Suppressor macrophage treated with lipopolysaccharide for 1 hour (primary cell): ENCODE measurements around the gene ODF2.
"Not testable (repeated sequence)": the region's sequence is repeated elsewhere in the genome, so short reads cannot be mapped to it uniquely, and the experiment has no call there.

Experiments
- DNase-seq, 3 donors: peaks; one replicate each; pipeline ENCODE4 v3.0.0-alpha.2; 2020 to 2022

Gene ODF2

DNA sequence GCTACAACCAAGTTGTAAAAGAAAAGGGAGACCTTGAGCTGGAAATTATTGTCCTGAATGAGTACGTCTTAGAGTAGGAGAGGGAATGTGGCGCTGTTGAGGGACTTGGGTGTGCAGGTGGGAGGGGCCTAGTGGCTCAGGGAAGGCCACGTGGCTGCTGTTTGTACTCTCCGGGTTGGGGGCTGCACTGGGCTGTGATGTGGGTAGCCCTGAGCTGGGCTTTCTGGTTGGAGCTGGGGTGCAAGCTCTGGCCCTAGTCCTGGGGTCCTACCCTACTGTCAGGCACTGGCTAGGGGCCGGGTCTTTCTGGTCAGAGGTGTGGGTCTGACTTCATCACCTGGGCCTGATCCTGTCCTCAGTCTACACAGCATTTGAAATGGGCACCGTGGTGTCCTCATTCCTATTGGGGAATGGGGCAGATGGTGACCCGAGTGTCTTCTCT, 29.6 kb downstream of the ODF2 start:
- DNase-seq, result no peak

DNA sequence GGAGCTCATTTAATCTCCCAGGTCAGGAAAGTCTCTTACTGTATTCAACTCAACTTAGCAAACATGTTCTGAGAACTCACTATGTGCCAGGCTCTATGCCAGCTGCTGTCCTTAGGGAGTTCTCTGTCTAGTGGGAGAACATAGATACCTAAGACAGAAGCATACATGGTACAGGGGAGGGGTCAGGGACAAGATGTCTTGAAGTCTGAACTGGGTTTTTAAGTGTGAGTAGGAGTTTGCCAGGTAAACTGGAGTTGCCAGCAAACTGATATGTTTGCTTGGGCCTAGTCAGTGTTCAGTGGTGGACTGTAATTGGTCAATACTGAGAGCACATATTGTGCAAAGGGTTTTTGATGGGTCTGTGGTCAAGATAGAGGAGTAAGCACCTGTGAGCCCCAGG, 30.4 kb downstream of the ODF2 start:
- no peak for DNase-seq

DNA sequence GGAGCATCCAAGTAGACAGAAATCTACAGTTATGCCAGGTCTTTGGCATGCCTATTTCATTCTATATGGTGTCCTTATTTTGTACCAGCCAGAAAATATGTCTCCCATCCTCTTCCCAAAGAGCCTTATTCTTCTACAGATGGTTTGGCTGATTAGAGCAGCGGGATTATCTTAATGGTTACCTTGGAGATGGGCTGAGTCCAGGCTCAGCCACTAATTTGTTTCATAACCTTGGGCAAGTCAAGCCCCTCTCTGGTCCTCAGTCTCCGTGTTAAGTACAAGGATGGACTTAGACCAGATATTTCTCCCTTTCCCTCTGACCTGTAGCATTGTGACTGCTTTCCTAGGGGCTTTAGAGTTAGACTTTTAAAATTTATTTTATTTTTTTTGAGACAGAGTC, 37.6 kb downstream of the ODF2 start:
- DNase-seq, result no peak

DNA sequence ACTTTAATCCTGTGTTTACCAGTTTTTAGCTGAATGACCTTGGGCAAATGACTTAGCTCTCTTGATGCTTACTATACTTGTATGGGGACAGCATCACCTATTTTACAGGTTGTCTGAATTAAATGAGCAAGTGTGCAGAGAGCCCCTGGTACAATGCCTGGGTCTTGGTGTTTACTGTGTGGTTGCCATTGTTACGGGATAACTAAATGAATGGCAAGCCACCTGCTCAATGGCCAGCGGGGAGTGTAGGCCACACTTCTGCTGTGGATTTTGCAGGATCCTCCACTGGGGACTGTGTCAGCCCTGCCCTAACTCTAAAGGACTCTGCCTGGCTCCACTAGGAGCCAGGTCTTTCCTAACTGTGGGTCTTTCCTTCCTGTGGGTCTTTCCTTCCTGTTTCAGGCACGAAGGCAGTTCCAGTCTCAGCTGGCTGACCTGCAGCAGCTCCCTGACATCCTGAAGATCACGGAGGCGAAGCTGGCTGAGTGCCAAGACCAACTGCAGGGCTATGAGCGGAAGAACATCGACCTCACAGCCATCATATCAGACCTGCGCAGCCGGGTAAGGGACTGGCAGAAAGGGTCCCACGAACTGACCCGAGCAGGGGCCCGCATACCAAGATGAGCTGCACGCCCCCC, 38.4 kb downstream of the ODF2 start:
- DNase-seq, result peak; percentile 27 to 62 (median 42)

DNA sequence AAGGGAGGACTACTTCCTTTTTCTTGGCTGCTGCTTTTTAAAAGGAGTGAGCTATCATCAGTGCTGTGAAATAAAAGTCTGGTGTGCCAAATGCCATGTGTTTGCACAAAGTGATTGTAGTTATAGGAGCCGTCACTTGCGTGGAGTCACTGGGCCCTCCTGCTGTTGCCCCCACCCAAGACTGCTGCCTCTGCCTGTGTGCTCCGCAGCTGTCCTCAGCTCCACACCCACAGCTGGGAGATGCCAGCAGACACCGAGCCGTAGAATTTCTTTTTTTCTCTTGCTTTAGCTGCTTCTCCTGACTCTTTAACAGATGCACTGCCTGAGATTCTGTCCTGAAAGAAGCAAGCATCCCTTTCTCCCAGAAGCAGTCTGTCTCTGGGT, 38.9 kb downstream of the ODF2 start:
- no peak for DNase-seq

DNA sequence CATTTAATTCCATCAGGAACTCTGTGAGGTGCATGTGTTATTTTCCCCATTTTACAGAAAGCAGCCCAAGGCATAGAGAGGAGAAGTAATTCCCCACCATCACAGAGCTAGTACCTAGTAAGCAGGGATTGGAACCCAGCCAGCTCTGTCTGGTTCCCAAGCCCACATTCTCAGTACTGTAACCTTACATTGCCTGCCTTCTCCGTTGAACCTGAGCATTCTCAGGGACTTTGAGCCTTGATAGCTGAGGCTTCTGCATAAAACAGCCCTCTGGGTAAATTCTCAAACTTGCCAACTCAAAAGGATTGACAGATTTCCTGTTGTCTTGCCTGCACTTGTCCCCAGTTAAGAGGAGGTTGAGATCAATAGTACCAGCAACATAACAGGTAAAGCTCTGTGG, 39.5 kb downstream of the ODF2 start:
- no peak for DNase-seq

DNA sequence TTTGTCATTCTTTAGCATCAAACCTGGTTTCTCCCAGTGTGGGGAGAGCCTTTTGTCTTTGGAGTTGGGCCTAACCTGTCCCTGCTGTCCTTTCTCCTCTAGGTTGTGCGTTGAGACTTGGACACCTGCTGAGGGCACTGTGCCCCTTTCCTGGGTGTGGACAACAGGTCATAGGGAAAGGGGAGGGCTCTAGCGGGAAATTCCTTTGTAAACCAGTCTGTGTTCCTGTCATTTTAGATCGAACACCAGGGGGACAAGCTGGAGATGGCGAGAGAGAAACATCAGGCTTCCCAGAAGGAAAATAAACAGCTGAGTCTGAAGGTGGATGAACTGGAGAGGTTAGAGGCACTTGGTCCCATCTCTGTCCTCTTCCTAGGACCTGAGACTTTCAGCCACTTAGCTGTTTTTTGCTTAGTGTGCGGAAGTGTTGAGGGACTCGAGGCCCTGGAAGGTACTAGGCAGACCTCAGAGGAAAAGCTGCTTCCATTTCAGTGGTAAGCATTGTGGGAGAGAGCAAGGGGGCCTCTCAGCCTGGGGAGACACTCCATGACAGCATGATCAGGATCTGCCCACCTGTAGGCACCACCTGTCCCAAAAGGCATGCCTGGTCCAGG, 40.1 kb downstream of the ODF2 start:
- DNase-seq, result no peak

DNA sequence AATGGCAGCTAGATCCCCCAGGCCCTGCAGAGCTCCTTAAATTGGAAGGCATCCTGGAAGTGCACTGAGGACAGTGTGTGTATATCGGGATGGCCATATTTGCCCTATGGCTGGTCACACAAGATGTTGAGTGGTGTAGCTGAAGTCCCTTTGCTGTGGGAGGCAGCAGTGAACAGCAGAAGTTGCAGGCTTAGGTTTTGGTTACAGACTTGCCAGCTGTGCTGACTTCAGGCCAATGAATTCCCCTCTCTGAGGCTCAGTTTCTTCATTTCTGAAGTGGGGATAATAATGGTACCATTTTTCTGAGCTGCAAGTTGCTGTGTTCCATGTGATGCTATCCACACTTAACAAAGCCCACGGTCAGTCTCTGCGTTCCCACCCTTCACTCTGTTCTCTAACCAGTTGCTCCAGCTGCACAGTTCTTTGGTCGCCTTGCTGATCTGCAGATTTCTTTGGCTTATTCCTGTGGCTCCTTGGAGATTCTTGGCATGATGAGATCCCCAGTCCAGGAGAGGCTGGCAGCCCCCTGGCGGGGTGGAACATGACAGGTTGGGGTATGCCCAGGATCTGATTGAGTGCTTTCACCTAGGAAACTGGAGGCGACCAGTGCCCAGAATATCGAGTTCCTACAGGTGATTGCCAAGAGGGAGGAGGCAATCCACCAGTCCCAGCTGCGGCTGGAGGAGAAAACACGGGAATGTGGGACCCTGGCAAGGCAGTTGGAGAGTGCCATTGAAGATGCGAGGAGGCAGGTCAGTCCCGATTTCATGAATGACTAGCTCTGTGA, 42.2 kb downstream of the ODF2 start:
- no peak for DNase-seq

DNA sequence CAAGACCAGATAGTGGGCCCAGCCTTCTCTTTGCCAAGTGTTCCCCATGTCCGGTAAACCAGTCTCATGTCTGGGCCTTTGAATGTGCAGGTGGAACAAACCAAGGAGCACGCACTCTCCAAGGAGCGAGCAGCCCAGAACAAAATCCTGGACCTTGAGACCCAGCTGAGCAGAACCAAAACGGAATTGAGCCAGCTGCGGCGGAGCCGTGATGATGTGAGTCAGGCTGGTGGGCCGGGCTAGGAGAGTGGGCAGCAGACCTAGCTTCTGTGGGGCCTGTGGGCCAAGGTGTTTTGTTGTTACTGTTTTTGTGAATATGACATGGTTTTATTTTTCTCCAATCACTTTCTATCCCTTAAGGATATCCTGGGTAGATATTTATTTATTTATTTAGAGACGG, 43.1 kb downstream of the ODF2 start:
- DNase-seq, result no peak

DNA sequence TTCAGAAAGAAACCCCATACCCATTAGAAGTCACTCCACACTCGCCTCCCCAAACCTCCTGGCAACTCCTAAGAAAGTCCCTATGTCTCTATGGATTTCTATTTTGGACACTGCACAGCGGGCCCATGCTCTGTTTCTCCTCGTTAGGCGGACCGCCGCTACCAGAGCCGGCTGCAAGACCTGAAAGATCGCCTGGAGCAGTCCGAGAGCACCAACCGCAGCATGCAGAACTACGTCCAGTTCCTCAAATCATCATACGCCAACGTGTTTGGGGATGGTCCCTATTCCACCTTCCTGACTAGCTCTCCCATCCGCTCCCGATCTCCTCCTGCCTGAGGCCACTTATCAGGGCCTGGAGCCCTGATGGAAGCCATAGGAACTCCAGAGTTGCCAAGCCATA, 44.1 kb downstream of the ODF2 start:
- DNase-seq, result no peak

DNA sequence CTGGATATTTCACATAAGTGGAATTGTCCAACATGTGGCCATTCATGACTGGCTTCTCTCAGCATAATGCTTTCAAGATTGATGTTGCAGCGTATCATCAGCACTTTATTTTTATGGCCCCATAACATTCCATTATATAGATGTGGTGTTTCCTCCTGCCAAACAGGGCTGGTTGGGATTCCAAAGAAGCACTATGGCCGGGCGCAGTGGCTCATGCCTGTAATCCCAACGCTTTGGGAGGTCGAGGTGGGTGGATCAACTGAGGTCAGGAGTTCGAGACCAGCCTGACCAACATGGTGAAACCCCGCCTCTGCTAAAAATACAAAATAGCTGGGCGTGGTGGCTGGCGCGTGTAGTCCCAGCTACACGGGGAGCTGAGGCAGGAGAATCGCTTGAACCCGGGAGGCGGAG, 47.6 kb downstream of the ODF2 start:
- not testable (repeated sequence) for DNase-seq

DNA sequence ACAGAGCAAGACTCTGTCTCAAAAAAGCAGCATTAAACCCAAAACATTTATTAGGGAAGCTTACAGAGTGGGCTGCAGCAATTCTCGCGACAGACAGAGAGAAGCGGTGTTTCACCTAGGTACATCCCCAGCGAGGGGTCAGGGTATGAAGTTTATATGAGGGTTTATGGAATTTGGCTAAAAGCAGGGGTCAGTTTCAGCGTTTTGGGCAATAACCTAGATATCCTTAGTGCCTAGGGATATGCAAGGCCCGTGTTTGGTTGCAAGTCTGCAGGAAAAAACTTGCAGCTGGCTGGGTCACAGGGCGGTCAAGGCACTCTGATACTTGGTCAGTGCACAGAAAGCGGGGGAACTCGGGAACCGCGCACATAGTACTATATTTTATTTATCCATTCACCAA, 48.1 kb downstream of the ODF2 start:
- peak in 2 of 3 donors; percentile 2 to 5 for DNase-seq

DNA sequence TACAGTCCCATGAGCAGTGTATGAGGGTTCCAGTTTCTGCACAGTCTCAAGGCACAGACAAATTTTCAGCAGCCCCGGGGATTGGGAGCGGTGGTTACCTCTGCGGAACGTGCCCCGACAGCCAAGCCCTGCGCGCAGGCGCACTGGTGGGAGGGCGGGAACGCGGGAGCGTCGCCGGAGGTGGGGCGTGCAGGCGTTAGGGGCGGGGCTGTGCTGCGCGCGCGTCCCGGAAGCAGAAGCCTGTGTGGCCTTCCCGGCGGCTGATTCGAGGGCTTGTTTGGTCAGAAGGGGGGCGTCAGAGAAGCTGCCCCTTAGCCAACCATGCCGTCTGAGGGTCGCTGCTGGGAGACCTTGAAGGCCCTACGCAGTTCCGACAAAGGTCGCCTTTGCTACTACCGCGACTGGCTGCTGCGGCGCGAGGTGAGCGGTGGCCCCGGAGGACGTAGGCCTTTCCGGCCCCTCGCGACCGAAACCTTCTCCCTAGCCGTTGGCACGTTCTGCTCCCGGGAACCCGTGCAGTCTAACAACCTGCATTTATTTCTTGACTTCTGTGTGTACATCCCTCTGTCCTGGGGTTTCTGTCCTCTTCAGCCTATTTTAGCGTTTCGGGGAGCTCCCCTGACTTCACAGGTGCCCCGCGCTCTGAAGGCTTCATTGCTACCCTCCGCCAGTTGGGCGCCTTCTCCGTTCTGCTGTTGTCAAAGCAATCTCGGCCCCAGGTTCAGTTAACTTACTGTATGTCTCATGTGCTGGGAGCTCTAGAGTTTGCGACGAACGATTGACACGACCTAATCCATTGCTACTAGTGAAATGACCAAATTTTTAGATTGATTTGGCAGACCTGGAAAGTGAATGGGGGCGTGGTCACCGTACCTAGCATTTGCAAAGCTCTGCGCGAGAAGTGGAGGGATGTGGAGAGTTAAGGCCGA, 48.9 kb downstream of the ODF2 start, which contains the start of gene GLE1:
TSS of gene GLE1 (plus strand) at position 235 of the 929 bp plus-strand sequence. CDS start at position 322, 87 bp downstream.
- peak; percentile 96 to 99 (median 98) for DNase-seq

DNA sequence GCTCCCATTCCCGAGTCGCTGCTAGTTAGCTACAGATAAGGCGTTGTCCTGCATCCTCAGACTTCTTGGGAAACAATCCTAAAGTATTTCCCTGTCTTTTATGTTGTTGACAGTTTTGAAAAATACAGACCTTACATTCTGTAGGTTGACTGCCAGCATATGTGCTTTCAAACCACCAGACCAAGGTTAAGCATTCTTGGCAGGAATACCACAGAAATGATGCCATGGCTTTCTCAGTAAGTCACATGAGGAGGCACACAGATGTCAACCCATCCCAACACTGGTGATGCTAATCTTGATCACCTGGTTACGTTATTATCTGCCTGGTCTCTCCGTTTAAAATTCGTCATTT, 49.6 kb downstream of the ODF2 start:
- no peak for DNase-seq

DNA sequence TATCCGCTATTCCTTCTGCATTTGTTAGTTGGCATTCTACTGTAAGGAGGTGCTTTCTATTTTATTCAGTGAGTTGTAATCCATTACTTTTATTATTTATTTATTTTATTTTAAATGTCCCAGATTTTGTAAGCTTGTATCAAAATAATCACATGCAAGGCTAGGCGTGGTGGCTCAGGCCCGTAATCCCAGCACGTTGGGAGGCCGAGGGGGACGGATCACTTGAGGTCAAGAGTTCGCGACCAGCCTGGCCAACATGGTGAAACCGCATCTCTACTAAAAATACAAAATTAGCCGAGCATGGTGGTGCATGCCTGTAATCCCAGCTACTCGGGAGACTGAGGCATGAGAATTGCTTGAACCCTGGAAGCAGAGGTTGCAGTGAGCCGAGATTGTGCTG, 50.1 kb downstream of the ODF2 start:
- DNase-seq, result not testable (repeated sequence)

DNA sequence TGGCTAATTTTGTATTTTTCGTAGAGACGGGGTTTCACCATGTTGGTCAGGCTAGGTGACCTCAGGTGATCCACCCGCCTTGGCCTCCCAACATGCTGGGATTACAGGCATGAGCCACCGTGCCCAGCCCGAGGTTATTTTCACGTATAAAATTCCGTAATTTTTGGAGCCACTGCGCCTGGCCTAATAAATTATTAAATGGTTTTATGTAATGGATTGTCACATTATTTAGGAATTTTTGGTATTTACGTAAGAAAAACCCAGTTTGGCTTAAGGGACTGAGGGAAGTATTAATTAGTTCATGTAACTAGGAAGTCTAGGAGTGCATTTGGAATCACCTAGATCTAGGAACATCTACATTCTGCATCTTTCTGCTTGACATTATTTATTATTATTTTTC, 57.0 kb downstream of the ODF2 start:
- no peak for DNase-seq

DNA sequence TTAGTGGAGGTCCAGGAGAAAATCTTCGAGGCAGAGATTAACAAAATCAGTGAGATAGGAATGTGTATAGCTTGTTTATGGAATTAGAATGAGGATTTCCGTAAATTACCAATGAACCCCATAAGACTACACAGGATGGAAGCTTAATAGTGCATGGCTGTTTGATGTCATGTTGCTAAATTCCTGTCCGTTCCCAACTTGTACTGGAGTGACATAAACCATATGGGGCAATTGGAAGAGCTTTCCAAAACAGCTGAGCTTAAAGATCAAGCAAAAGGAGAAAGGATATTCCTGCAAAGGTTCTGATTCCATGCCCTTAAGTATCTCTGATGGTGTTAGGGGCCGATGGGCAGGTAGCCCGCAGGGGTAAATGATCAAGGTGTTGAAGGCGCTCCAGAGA, 66.2 kb downstream of the ODF2 start:
- no peak for DNase-seq

DNA sequence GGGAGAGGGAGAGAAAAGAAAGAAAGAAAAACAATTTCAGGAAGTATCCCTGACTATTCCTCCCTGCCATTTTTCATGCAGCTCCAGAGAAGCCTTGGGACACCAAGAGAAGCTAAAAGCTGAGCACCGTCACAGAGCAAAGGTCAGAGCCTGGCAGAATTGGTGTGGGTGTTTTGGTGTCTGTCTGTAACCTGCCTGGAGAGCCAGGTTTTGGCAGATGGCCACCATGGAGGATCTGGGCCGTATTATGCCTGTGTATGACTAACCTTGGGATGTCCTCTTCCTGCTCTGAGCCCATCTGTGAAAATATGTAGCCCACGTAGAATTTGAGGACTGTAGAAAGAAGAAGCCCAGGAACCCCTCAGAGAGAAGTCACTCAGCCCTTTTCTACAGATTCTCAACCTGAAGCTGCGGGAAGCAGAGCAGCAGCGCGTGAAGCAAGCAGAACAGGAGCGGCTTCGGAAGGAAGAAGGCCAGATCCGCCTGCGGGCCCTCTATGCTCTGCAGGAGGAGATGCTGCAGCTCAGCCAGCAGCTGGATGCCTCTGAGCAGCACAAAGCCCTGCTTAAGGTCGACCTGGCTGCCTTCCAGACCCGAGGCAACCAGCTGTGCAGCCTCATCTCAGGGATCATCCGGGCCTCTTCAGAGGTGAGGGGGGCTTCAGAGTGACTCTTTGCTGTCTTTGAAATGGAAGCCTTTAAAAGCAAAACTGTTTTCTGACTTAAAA, 67.6 kb downstream of the ODF2 start:
- DNase-seq, result no peak

DNA sequence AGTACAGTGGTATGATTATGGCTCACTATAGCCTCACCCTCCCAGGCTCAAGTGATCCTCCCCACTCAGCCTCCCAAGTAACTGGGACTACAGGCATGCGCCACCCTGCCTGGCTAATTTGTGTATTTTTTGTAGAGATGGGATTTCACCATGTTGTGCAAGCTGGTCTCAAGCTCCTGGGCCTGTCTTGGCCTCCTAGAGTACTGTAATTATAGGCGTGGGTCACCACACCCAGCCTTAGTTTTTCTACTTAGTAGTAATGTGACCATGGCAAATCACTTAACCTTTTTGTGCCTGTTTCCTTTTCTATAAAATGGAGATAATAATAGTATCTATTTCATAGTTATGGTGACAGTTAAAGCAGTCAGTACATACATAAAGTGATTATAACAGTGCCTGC, 70.9 kb downstream of the ODF2 start:
- no peak for DNase-seq

DNA sequence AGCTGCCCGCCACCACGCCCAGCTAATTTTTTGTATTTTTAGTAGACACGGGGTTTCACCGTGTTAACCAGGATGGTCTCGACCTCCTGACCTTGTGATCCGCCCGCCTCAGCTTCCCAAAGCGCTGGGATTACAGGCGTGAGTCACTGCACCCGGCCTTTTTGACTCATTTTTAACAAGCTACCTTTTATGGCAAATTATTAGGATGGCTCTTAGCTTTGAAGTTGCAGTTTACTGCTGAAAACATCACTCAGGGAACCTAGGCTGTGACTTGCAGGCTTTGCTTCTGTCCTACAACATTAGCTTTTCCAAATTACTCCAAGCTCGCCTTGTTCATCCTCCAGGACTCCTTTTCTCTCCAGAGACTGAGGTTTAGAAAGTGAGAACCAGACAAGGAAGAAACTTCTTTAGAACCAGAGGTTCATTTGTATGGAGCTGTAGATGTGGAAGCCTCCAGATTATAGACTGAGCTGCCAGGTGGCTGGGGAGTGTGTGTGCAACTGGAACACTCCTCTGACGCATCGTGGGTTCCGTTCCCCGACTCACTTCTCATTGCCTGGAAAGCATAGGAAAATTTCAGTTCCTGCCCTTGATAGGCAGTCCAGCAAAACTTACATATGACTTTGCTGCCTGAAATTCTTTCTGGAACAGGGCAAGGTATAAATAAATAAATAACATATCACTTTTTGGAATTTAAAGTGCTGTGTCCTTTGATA, 72.8 kb downstream of the ODF2 start:
- no peak for DNase-seq

DNA sequence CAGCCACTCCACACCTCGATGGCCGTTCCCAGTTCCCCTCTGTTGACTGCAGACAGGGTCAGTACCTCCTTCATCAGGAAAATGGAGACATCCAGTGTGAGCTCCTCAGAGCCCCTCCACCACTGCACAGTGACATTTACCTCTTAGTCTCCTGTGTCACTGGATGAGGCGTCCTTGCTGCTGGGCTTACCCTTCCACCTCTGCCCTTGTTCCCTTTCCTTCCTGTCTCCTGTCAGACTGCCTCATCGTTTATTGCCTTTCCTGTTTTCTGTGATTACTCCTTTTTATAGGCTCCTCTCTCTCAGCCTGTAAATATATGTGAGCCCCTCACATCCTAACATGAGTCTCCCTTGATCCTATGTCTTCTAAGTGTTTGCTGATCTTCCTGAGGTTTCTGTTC, 73.4 kb downstream of the ODF2 start:
- no peak for DNase-seq

DNA sequence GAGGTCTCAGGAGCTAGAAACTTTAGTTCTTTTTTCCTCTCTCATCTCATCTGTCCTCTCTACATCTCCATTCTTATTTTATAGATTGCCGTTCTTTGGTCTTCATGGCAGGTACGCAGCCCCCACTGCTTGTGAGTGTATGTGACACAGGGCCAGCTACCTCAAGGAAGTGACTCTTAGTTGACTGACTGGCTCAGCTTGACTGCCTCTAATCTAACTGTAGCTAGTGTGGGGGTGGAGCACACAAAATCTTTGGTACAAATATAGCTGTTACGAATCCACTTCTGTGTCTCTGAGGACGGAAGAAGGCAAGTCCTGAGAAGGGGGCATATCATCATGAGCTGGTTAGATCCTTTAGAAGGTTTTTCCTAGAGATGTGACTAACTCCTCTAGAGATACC, 76.8 kb downstream of the ODF2 start:
- no peak for DNase-seq
